HEK293 (cell line): ENCODE measurements around the gene KDM4C.

Experiments
- KLF10 ChIP-seq: fragments of 450-650 bp; IDR thresholded peaks from 2 replicates; pipeline ENCODE4 v1.5.1; 2018; ENCODE audit warnings: missing biosample characterization, mild to moderate bottlenecking, missing genetic modification characterization
- ZBTB48 ChIP-seq: fragments of 450-650 bp; formaldehyde crosslinking; IDR thresholded peaks from 2 replicates; pipeline ENCODE4 v1.5.1; 2016; ENCODE audit warnings: missing biosample characterization, missing genetic modification characterization
- ZBTB7A ChIP-seq: fragments of 450-650 bp; formaldehyde crosslinking; IDR thresholded peaks from 2 replicates; pipeline ENCODE4 v1.5.1; 2016; ENCODE audit warnings: low read depth, missing biosample characterization, missing genetic modification characterization
- ZNF544 ChIP-seq: fragments of 450-650 bp; formaldehyde crosslinking; IDR thresholded peaks from 2 replicates; pipeline ENCODE4 v1.5.0; 2017; ENCODE audit warnings: missing biosample characterization, missing genetic modification characterization
- TF ChIP-seq, protein P1 (sequence below): fragments of 450-650 bp; formaldehyde crosslinking; IDR thresholded peaks from 2 replicates; pipeline ENCODE4 v1.5.1; 2016; ENCODE audit warnings: missing biosample characterization, missing genetic modification characterization
- TF ChIP-seq, protein P2 (sequence below): fragments of 450-650 bp; formaldehyde crosslinking; IDR thresholded peaks from 2 replicates; pipeline ENCODE4 v1.5.1; 2017; ENCODE audit warnings: missing biosample characterization, missing genetic modification characterization

DNA sequence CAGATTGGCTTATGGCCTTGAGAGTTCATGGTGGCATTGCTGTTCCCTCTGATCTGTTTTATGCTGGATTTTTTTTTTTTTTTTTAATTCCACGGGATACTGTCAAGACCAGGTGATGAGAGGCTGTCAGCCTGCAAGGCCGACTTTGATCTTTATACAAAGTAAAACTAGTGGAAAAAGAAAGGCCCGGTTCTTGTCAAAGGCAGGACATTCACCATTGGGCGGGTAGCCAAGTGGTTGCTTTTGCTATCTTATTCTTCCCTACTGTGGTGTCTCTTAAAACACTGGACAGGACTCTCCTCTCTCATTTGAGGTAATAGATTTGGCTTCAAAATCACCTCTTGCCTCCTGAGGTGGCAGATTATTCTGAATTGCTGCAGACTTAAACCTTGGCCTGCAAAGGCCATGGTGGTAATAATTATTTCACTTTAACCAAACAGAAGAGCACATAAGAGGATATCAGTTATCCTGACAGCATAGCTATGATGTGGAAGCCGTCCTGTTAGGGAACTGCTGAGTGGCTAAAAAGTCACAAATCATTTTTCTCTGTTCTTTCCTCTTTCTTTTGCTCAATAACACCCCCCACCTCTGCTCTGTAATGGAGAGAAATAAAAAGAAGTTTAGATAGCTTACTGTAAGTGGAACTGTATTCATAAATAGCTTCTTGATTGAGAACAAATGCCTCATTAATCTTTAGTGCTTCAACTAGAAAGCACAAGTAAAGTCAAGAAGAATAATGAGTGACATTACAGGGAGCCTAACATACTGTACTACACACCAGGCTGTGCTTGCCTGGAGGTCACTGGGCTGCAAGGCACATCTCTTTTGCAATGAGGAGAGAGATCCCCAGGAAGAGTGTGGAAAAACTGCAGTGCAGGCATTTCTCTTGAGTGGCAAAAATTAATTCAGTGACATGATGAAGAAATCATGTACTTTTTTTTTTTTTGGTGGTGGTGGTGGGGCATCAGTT is 275.6 kb downstream of the KDM4C start:
- TF ChIP-seq, protein P1, sequence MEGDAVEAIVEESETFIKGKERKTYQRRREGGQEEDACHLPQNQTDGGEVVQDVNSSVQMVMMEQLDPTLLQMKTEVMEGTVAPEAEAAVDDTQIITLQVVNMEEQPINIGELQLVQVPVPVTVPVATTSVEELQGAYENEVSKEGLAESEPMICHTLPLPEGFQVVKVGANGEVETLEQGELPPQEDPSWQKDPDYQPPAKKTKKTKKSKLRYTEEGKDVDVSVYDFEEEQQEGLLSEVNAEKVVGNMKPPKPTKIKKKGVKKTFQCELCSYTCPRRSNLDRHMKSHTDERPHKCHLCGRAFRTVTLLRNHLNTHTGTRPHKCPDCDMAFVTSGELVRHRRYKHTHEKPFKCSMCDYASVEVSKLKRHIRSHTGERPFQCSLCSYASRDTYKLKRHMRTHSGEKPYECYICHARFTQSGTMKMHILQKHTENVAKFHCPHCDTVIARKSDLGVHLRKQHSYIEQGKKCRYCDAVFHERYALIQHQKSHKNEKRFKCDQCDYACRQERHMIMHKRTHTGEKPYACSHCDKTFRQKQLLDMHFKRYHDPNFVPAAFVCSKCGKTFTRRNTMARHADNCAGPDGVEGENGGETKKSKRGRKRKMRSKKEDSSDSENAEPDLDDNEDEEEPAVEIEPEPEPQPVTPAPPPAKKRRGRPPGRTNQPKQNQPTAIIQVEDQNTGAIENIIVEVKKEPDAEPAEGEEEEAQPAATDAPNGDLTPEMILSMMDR, result no peak
- TF ChIP-seq, protein P2, sequence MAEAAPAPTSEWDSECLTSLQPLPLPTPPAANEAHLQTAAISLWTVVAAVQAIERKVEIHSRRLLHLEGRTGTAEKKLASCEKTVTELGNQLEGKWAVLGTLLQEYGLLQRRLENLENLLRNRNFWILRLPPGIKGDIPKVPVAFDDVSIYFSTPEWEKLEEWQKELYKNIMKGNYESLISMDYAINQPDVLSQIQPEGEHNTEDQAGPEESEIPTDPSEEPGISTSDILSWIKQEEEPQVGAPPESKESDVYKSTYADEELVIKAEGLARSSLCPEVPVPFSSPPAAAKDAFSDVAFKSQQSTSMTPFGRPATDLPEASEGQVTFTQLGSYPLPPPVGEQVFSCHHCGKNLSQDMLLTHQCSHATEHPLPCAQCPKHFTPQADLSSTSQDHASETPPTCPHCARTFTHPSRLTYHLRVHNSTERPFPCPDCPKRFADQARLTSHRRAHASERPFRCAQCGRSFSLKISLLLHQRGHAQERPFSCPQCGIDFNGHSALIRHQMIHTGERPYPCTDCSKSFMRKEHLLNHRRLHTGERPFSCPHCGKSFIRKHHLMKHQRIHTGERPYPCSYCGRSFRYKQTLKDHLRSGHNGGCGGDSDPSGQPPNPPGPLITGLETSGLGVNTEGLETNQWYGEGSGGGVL (tag by site-specific recombination), result no peak
- no peak for TF ChIP-seq KLF10 (tag by site-specific recombination)
- no peak for TF ChIP-seq ZNF544 (tag by site-specific recombination)
- TF ChIP-seq ZBTB48 (tag by site-specific recombination), result no peak
- no peak for TF ChIP-seq ZBTB7A (tag by site-specific recombination)
